ENCODE measurements around the gene BPIFB6. TPM values are rescaled to one million over a fixed set of nuclear protein-coding genes. Genes with fewer than 3 reads are reported as not detected.

Gene BPIFB6
- total RNA-seq: not detected
- not detected for polyA plus RNA-seq

GRCh38 chr20:33031531-33031930 is at the start of gene BPIFB6:
Gene BPIFB6 (plus strand): TSS chr20:33031648. CDS start chr20:33031648, 0 bp downstream.
- 89 to 92% methylated on average over 10 of the region's 10 CpGs for WGBS, 2 donors
- no peak within 1 kb of the TSS for H3K4me3 ChIP-seq
- no peaks in the 10 kb centered on the region for H3K9me3 ChIP-seq
- H3K36me3 ChIP-seq: no peaks in the 10 kb centered on the region
- no peak for DNase-seq
- H3K27me3 ChIP-seq: no peaks in the 10 kb centered on the region
- no peak within 1 kb of the TSS for H3K27ac ChIP-seq
- intact Hi-C loops (cut with DNase I): no loop called here
- H3K4me1 ChIP-seq: no peaks in the 10 kb centered on the region
- TF ChIP-seq POLR2AphosphoS5 (IDR thresholded peaks at IDR 0.05) (no peak), CTCF (IDR thresholded peaks at IDR 0.05) (no peak)

- WGBS, 2 donors: 40 to 72% methylated on average over 10 of the region's 10 CpGs
- no peaks in the 10 kb centered on the region for H3K36me3 ChIP-seq
- DNase-seq: no peak
- intact Hi-C loops (cut with DNase I): no loop called here
- H3K27me3 ChIP-seq: no peaks in the 10 kb centered on the region
- H3K9me3 ChIP-seq: no peaks in the 10 kb centered on the region
- no peak for TF ChIP-seq CTCF (IDR thresholded peaks at IDR 0.05)
- TF ChIP-seq EP300 (IDR thresholded peaks at IDR 0.05): no peak
- TF ChIP-seq POLR2A (IDR thresholded peaks at IDR 0.05): no peak
- TF ChIP-seq POLR2AphosphoS5 (IDR thresholded peaks at IDR 0.05): no peak
- H3K27ac ChIP-seq: no peak overlapping the region
- H3K4me3 ChIP-seq: no peak overlapping the region
- H3K4me1 ChIP-seq: peaks cover 0 to 4% (median 0%) of the 10 kb centered on the region in 4 donors
These were observed 48.6 kb upstream of the BPIFB6 start for GRCh38 chr20:32982617-32983458.

GRCh38 chr20:32983459-32984112 is 47.9 kb upstream of the BPIFB6 start:
- intact Hi-C loops (cut with DNase I): no loop called here
- TF ChIP-seq EP300 (IDR thresholded peaks at IDR 0.05) (no peak), CTCF (IDR thresholded peaks at IDR 0.05) (no peak), POLR2AphosphoS5 (IDR thresholded peaks at IDR 0.05) (no peak), POLR2A (IDR thresholded peaks at IDR 0.05) (no peak)
- Histone ChIP-seq H3K36me3 (no peaks in the 10 kb centered on the region), H3K27ac (no peak overlapping the region), H3K9me3 (no peaks in the 10 kb centered on the region), H3K27me3 (no peaks in the 10 kb centered on the region), H3K4me3 (no peak overlapping the region), H3K4me1 (peaks cover 0 to 4% (median 0%) of the 10 kb centered on the region in 4 donors)
- DNase-seq: no peak
- WGBS, 2 donors: 83 to 89% methylated on average over 12 of the region's 12 CpGs

- TF ChIP-seq POLR2AphosphoS5 (IDR thresholded peaks at IDR 0.05) (no peak), CTCF (IDR thresholded peaks at IDR 0.05) (no peak), POLR2A (IDR thresholded peaks at IDR 0.05) (no peak), EP300 (IDR thresholded peaks at IDR 0.05) (no peak)
- Histone ChIP-seq H3K4me3 (no peak overlapping the region), H3K27me3 (no peaks in the 10 kb centered on the region), H3K4me1 (peaks cover 0 to 4% (median 0%) of the 10 kb centered on the region in 4 donors), H3K27ac (no peak overlapping the region), H3K36me3 (no peaks in the 10 kb centered on the region), H3K9me3 (no peaks in the 10 kb centered on the region)
- intact Hi-C loops (cut with DNase I): no loop called here
- 50 to 70% methylated on average over 7 of the region's 7 CpGs for WGBS, 2 donors
- DNase-seq: no peak
These were observed 47.3 kb upstream of the BPIFB6 start for GRCh38 chr20:32984196-32984595.

Measured in sigmoid colon (tissue), 7 donors.